Stomach (tissue), 4 donors: ENCODE data around the gene FAM131A.

Experiments used
- CTCF ChIP-seq, 7 experiments: fragments of 450-650 bp in 4 of 7; fragments of 200-600 bp in 3 of 7; sonication (generic) in 3 of 7; IDR thresholded peaks; one replicate each; pipeline ENCODE4 v1.5.1; 2016 to 2019; ENCODE audit warnings: antibody characterized with exemption in 7 of 7, control low read depth in 2 of 7, mild to moderate bottlenecking in 1 of 7
- EP300 ChIP-seq: sonication (generic); formaldehyde crosslinking; IDR thresholded peaks from one replicate; pipeline ENCODE4 v1.6.1; 2017; ENCODE audit warnings: antibody characterized with exemption
- POLR2A ChIP-seq, 4 donors: fragments of 450-650 bp; IDR thresholded peaks; one replicate each; pipeline ENCODE4 v1.6.1; 2016; ENCODE audit warnings: antibody characterized with exemption in 4 of 4, control low read depth in 2 of 4, mild to moderate bottlenecking in 1 of 4, moderate library complexity in 1 of 4
- POLR2AphosphoS5 ChIP-seq, 3 donors: sonication (generic); formaldehyde crosslinking; IDR thresholded peaks; one replicate each; pipeline ENCODE4 v1.6.1; 2016; ENCODE audit warnings: antibody characterized with exemption in 3 of 3

GRCh38 chr3:184386047-184386806, 48.8 kb downstream of the FAM131A start:
- TF ChIP-seq POLR2A (IDR thresholded peaks at IDR 0.05) (no peak), CTCF (IDR thresholded peaks at IDR 0.05) (no peak), POLR2AphosphoS5 (IDR thresholded peaks at IDR 0.05) (no peak), EP300 (no peak)
